GM08714 (cell line): ENCODE results near the gene TESK1.

Experiments used
- H3K4me3 ChIP-seq: fragments of 200-500 bp; sonication (Bioruptor generic); 2 replicates; pipeline ENCODE4 v1.5.1; 2014; ENCODE audit warnings: mild to moderate bottlenecking, low read length, inconsistent platforms
- ZNF274 ChIP-seq: IDR thresholded peaks from 2 replicates; pipeline ENCODE4 v1.6.1; 2012; ENCODE audit warnings: mild to moderate bottlenecking, low read depth, low read length

Gene TESK1

GRCh38 chr9:35643046-35643445 is 38.0 kb downstream of the TESK1 start:
- H3K4me3 ChIP-seq: no peak overlapping the region
- TF ChIP-seq ZNF274: no peak

GRCh38 chr9:35645736-35646135 is 40.7 kb downstream of the TESK1 start:
- peak overlapping the region; percentile 75; the same call in 1 of the 2 replicates for H3K4me3 ChIP-seq

- TF ChIP-seq ZNF274: no peak
- H3K4me3 ChIP-seq: peak overlapping the region; percentile 75
These were observed 41.1 kb downstream of the TESK1 start for GRCh38 chr9:35646153-35646532.

- no peak for TF ChIP-seq ZNF274
- peak overlapping the region; percentile 75 for H3K4me3 ChIP-seq
These were observed 41.6 kb downstream of the TESK1 start for GRCh38 chr9:35646533-35647265.

- H3K4me3 ChIP-seq: peak overlapping the region; percentile 27; the same call in 1 of the 2 replicates
- no peak for TF ChIP-seq ZNF274
These were observed 44.6 kb downstream of the TESK1 start for GRCh38 chr9:35649431-35650340.

GRCh38 chr9:35650341-35651158 is 45.5 kb downstream of the TESK1 start, which contains the start of gene SIT1:
TSS of gene SIT1 (minus strand) at chr9:35650931. CDS start at chr9:35650853, 78 bp downstream.
- no peak for TF ChIP-seq ZNF274
- peak within 1 kb of the TSS; percentile 27; the same call in 1 of the 2 replicates for H3K4me3 ChIP-seq

GRCh38 chr9:35651956-35652828 is 47.1 kb downstream of the TESK1 start:
- no peak for TF ChIP-seq ZNF274
- no peak overlapping the region for H3K4me3 ChIP-seq

GRCh38 chr9:35652829-35653209 is 47.8 kb downstream of the TESK1 start:
- TF ChIP-seq ZNF274: no peak
- no peak overlapping the region for H3K4me3 ChIP-seq

- H3K4me3 ChIP-seq: no peak overlapping the region
- TF ChIP-seq ZNF274: no peak
These were observed 48.5 kb downstream of the TESK1 start for GRCh38 chr9:35653611-35654010.

GRCh38 chr9:35656348-35656747 is 51.3 kb downstream of the TESK1 start:
- H3K4me3 ChIP-seq: no peak overlapping the region
- no peak for TF ChIP-seq ZNF274

GRCh38 chr9:35656831-35657545 is 51.9 kb downstream of the TESK1 start:
- peak overlapping the region; percentile 8; the same call in 1 of the 2 replicates for H3K4me3 ChIP-seq
- no peak for TF ChIP-seq ZNF274

GRCh38 chr9:35657546-35658136 is 52.6 kb downstream of the TESK1 start, which contains the start of gene RMRP:
TSS of gene RMRP (minus strand) at chr9:35658019.
- peak within 1 kb of the TSS; percentile 79 for H3K4me3 ChIP-seq
- no peak for TF ChIP-seq ZNF274
